Measurements from ENCODE around the gene MATK.
A peak's percentile ranks its signal among the peaks of the same experiment; 100 is the strongest.
"Not testable (repeated sequence)": the region's sequence is repeated elsewhere in the genome, so short reads cannot be mapped to it uniquely, and the experiment has no call there.

MATK gene

GRCh38 chr19:3767050-3767449 lies 19.1 kb downstream of the MATK start:
- TF ChIP-seq, protein P1, sequence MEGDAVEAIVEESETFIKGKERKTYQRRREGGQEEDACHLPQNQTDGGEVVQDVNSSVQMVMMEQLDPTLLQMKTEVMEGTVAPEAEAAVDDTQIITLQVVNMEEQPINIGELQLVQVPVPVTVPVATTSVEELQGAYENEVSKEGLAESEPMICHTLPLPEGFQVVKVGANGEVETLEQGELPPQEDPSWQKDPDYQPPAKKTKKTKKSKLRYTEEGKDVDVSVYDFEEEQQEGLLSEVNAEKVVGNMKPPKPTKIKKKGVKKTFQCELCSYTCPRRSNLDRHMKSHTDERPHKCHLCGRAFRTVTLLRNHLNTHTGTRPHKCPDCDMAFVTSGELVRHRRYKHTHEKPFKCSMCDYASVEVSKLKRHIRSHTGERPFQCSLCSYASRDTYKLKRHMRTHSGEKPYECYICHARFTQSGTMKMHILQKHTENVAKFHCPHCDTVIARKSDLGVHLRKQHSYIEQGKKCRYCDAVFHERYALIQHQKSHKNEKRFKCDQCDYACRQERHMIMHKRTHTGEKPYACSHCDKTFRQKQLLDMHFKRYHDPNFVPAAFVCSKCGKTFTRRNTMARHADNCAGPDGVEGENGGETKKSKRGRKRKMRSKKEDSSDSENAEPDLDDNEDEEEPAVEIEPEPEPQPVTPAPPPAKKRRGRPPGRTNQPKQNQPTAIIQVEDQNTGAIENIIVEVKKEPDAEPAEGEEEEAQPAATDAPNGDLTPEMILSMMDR (IDR thresholded peaks at IDR 0.05; ENCODE audit: low read depth, low read length): no peak
- no peaks in the 10 kb centered on the region for H3K27me3 ChIP-seq (ENCODE audit: insufficient read depth, low read depth, severe bottlenecking)
- peak overlapping the region; percentile 94 for H3K27ac ChIP-seq
- no peaks in the 10 kb centered on the region for H3K9me3 ChIP-seq (ENCODE audit: severe bottlenecking)
- H3K4me3 ChIP-seq (ENCODE audit: low read depth, low read length): no peak overlapping the region
- H3K36me3 ChIP-seq: peaks cover 56% of the 10 kb centered on the region
- DNase-seq: peak; percentile 34

DNA sequence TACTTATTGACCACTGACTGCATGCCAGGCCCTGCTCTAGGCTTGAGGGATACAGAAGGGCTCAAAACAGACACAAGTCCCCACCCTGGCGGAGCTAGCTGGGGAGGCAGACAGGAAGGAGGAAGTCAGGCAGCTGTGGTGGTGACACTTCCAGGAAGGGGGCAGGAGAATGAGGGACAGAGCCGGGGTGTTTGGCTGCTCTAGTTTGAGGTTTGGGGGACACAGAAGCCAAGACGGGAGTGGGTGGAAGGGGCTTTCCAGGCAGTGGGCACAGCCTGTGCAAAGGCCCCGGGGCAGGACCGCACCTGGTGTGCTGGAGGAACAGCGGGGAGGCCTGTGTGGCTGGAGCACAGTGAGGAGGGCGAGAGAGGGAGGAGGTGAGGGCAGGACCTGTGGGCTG lies 19.7 kb downstream of the MATK start:
- H3K36me3 ChIP-seq: peaks cover 52% of the 10 kb centered on the region
- DNase-seq: no peak
- no peak overlapping the region for H3K4me3 ChIP-seq (ENCODE audit: low read depth, low read length)
- H3K27me3 ChIP-seq (ENCODE audit: insufficient read depth, low read depth, severe bottlenecking): no peaks in the 10 kb centered on the region
- TF ChIP-seq, protein P1 (IDR thresholded peaks at IDR 0.05; ENCODE audit: low read depth, low read length): no peak
- H3K9me3 ChIP-seq (ENCODE audit: severe bottlenecking): no peaks in the 10 kb centered on the region
- peak overlapping the region; percentile 94 for H3K27ac ChIP-seq

DNA sequence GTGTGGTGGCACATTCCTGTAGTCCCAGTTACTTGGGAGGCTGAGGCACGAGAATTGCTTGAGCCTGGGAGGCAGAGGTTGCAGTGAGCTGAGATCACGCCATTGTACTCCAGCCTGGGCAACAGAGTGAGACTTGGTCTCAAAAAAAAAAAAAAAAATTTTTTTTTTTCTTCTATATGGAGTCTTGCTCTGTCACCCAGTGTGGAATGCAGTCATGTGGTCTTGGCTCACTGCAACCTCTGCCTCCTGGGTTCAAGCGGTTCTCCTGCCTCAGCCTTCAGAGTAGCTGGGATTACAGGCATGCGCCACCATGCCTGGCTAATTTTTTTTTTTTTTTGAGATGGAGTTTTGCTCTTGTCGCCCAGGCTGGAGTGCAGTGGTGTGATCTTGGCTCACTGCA lies 20.4 kb downstream of the MATK start:
- peaks cover 44% of the 10 kb centered on the region for H3K36me3 ChIP-seq
- not testable (repeated sequence) for H3K27me3 ChIP-seq (ENCODE audit: insufficient read depth, low read depth, severe bottlenecking); H3K27ac ChIP-seq; H3K4me3 ChIP-seq (ENCODE audit: low read depth, low read length); H3K9me3 ChIP-seq (ENCODE audit: severe bottlenecking); DNase-seq

DNA sequence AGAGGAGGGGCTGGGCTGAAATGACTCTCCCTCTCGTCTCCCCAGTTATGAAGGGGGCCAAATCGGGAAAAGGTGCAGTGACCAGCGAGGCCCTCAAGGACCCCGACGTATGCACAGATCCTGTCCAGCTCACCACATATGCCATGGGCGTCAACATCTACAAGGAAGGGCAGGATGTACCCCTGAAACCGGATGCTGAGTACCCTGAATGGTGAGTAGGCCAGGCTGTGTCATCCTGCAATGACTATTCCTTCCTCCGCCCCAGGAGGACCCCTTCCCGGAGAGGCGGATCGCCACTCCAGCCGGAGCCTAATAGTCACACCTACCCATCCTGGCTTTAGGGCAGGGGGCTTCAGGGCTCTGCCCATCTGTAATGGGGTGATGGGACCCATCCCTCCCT lies 21.1 kb downstream of the MATK start:
- DNase-seq: no peak
- Histone ChIP-seq H3K4me3 (ENCODE audit: low read depth, low read length) (no peak overlapping the region), H3K27me3 (ENCODE audit: insufficient read depth, low read depth, severe bottlenecking) (no peaks in the 10 kb centered on the region), H3K36me3 (peaks cover 38% of the 10 kb centered on the region), H3K27ac (no peak overlapping the region), H3K9me3 (ENCODE audit: severe bottlenecking) (no peaks in the 10 kb centered on the region)
- TF ChIP-seq, protein P1 (IDR thresholded peaks at IDR 0.05; ENCODE audit: low read depth, low read length): no peak

DNA sequence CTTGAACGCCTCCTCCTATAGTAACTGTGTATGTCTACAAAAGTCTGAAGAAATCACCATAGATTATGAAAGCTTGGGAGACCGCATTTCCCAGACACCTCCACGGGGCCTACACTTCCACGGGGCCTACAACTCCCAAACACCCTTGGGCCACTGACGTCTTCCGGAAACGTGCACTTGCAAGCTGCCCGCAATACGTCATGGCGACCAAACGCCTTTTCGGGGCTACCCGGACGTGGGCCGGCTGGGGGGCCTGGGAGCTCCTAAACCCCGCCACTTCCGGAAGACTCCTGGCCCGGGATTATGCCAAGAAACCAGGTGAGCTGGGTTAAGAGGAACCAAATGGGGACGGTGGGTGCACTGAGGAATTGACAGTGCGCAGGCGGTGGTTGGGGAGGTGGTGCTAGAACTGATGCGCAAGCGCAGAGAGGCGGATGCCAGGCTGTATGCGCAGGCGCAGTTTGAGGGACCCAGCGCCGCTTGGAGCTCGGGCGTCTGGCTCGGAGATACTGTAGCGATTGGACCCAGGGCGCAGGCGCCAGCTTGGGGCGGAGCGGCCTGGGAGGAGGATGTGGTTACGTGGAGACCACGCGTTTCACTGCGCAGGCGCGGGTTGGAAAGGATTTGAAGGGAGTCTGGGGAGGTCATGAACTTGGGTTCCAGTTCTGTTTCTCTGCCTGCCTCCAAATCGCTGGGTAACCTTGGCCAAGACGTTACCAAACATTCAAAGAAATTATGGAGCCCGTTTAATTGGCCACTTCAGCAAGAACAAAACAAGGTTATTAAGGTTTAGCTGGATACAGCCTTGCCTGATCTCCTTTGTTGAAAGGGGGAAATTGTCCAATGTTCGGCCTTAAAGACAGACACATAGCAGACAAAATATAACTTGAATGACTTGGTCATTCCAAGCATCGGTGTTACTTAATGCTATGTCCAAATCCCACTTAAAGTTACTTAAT lies 23.4 kb downstream of the MATK start, which contains the start of gene MRPL54:
Gene MRPL54, plus strand, starts transcription at position 182 of the 959 bp plus-strand sequence. Its CDS starts 19 bp downstream, at position 201.
- Histone ChIP-seq H3K27me3 (ENCODE audit: insufficient read depth, low read depth, severe bottlenecking) (no peaks in the 10 kb centered on the region), H3K4me3 (ENCODE audit: low read depth, low read length) (peak within 1 kb of the TSS; percentile 77), H3K27ac (peak within 1 kb of the TSS; percentile 97), H3K36me3 (peaks cover 47% of the 10 kb centered on the region), H3K9me3 (ENCODE audit: severe bottlenecking) (no peaks in the 10 kb centered on the region)
- TF ChIP-seq, protein P1 (IDR thresholded peaks at IDR 0.05; ENCODE audit: low read depth, low read length): no peak
- DNase-seq: peak; percentile 99

- H3K9me3 ChIP-seq (ENCODE audit: severe bottlenecking): no peaks in the 10 kb centered on the region
- no peak for DNase-seq
- peak overlapping the region; percentile 97 for H3K27ac ChIP-seq
- peak overlapping the region; percentile 63 for H3K4me3 ChIP-seq (ENCODE audit: low read depth, low read length)
- H3K36me3 ChIP-seq: peaks cover 47% of the 10 kb centered on the region
- TF ChIP-seq, protein P1 (IDR thresholded peaks at IDR 0.05; ENCODE audit: low read depth, low read length): no peak
- no peaks in the 10 kb centered on the region for H3K27me3 ChIP-seq (ENCODE audit: insufficient read depth, low read depth, severe bottlenecking)
Measured at GRCh38 chr19:3762130-3762473, 24.1 kb downstream of the MATK start.

Measured in WERI-Rb-1 (cell line).